ENCODE results near the gene ALPI.

GRCh38 chr2:232458661-232459418, 2.9 kb downstream of the ALPI start:
- TF ChIP-seq RARB (CRISPR knock-in tag; IDR thresholded peaks at IDR 0.05), result no peak
- no peak for TF ChIP-seq ARNTL (CRISPR knock-in tag; IDR thresholded peaks at IDR 0.05; ENCODE audit: borderline replicate concordance, low read depth)
- no peak for TF ChIP-seq CSRNP3 (CRISPR knock-in tag; IDR thresholded peaks at IDR 0.05)
